ENCODE results near the gene HOXB9.

Gene HOXB9

DNA sequence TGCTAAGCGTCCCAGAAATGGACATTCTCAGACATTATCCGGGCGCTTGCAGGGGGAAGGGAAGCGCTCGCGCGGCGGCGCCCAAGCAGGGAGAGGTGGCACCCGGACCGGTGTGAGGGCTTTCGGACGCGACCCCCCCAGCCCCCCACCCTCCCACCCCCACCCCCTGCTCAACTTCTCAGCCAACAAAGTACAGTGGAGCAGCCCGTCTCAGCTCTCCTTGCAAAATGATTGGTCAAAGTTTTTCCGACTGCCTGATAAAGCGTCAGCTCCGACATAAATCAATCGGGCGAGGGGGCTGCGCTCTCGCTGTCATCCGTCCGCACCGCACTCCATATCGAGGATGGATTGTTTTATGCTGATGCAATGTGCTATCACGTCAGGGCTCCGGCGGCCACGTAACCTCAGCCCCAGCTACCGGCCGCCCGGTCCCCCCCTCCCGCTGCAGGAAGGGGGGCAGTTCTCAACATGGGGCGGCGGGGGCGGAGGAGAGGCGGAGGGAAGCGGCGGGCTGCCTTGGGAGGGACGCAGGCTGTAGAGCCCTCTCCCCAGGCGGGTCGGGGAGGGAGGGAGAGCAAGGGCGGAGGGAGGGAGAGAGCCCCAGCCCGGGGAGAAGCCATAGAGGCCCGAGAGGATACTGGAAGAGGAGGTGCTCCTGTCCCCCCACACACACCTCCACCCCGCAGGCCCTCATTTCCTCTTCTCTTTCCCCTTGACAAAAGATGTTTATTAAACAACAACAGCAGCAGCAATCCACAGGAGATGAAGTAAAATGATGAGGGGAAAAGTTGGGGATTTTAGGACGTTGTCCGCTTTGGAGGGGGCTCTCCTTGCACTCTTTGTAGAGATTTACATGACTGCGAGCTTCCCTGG lies at the start of gene HOXB9:
TSS of gene HOXB9 (minus strand) at position 114 of the 873 bp plus-strand sequence. CDS start at position 25, 89 bp downstream.
- peak; percentile 52 to 53 for DNase-seq (ENCODE audit: low read depth in 2 of 2)

DNA sequence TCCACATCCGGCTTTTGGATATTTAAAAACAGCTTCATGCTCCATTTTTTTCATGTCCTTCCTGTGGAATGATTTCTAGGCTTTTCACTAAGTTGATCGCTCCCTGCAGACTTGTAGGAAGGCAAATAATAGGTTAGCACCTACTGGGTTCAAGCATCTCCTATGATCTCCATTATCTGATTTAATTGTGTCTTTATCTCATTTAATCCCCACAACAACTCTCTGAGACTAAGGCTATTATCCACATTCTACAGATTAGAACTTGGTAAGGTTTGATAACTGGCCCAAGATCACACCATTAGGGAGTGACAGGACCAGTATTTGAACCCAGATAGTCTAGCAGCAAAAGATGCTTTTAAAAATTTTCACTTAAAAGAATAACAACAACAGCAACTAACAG lies 46.2 kb upstream of the HOXB9 start:
- no peak for DNase-seq (ENCODE audit: low read depth in 2 of 2)

DNA sequence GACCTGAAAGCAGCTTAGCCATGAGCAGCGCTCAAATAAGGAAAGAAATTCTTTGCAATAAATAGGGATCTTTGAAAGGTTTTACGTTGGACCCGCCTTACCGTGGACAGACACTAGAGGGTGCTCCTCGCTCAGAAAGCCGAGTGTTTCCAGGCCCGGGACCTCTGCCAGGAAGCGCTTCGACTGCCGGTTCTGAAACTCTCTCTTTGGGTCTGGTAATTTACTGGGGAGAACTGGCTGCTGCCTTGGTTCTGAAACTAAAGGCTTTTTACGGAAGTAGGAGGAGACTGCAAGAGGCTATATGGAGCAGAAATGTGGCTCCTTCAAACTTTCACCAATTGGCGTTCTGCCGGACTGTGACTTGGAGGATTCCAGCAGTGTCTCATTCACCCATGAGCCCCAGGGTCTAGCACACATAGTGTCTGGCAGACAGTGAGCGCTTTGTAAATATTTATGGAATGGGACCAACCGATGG lies 45.6 kb upstream of the HOXB9 start:
- DNase-seq (ENCODE audit: low read depth in 2 of 2): peak; percentile 22 to 33

DNA sequence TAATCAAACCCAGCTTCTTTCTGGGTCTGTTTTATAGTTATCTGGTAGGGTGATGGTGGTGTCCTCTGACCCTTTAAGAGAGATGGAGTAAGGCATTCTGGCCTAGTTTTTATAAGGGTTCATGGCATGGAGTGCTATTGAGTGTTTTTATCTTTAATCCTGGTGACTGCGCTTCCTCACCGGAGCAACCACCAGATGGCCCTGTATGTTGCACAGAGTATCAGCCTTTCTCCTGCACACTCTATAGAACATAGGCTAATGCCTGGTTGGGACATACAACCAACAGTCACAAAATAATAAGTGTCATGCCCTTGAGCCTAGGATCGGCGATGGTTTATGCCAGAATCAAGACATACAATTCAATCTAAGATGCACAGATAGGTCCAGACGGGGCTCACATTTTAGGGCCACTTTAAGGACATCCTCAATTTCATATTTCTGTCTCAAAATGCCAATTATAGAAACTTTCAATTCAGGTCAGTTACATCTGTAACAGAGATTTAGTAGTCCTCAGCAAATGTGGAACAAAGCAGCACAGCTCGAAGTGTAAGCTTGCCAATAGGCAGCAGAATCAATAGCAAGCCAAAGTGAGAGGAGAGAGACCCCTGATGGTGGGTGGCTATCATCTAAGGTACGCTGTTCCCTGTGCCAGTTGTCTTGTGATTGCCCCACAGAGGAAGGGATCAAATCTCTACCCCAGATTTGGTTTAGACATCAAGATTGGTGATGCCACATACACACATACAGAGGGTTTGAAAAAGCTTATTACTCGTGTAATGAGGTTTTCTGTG lies 37.2 kb upstream of the HOXB9 start:
- DNase-seq (ENCODE audit: low read depth in 2 of 2): no peak

DNA sequence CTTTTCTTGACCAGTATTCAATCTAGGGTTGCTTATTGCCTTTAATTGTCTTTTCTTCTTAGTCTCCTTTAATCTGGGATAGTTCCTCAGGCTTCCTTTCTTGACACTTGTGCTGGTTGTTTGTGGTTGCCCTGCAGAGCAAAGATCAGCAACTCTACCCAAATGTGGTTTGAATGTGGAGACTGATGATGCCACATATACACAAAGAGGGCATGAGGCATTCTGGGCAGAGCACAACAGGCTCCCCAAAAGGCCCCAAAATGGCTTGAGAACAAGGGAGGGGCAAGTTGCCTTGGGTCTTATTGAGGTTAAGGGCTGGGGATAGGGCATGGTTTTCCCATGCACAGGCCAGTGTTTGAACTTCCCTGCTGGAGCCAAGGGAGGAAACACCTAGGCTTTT lies 29.8 kb upstream of the HOXB9 start:
- no peak for DNase-seq (ENCODE audit: low read depth in 2 of 2)

DNA sequence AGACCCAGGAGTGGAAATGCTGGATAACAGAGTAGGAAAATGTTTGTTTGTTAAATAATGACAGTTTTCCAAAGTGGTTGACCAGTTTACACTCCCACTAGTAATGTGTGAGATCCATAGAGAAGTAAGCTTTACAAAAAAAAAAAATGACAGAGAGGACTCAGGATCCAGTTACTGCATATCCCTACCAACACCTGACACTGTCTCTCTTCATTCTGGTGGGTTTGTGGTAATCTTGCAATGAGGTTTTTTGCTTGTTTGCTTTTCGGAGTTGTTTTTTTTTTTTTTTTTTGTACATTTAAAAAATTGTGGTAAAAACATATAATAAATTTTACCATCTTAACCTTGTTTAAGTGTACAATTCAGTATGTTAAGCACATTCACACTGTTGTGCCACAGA lies 23.6 kb upstream of the HOXB9 start:
- no peak for DNase-seq (ENCODE audit: low read depth in 2 of 2)

DNA sequence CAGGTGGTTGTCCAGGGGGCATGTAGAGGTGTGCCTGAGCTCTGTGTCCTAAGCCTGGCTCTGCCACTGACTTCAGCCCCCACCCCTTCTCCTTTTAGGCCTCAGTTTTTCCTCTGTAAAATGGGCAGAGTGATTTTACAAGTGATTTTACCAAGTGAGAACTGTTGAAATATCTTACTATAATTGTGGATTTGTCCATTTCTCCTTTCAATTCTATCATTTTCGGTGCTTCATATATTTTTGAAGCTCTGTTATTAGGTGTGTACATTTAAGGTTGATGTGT lies 21.7 kb upstream of the HOXB9 start:
- DNase-seq (ENCODE audit: low read depth in 2 of 2): no peak

DNA sequence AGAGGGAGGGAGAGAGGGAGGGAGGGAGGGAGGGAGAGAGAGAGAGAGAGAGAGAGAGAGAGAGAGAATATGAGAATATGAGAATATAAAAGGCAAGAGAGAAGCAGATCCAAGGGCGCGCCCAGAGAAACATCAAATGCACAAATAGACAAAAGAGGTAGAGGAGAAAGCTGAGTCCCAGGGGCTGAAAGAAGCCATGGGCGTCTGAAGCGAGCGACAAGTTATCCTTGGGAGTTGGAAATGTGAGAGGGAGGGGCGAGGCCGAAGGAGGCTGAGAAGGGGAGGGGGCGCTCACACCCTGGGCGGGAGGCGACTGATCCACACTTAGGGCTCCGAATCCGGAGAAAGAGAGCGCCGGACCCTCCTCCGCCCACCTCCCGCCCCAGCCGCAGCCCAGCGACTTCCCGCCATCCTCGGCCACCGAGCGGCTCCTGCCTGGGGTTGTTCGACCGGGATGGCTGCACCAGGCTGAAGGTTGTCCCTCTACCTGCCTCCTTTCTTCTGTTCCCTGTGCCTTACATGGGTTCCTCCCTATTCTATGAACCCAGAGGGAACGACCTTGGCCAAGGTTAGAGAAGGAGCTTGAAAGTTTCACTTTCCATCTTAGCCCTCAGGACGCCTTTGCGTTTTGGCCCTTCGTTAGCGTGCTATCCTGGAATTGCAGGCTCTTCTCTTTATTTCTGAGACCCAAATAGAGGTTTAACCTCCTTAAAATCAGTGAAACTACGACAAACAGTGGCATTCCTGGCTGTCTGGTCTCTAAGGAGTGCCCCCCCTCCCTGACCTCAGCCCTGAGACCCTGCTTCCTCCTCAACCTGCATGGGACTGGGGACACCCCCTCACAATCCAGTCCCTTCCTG lies 21.2 kb upstream of the HOXB9 start:
- no peak for DNase-seq (ENCODE audit: low read depth in 2 of 2)

DNA sequence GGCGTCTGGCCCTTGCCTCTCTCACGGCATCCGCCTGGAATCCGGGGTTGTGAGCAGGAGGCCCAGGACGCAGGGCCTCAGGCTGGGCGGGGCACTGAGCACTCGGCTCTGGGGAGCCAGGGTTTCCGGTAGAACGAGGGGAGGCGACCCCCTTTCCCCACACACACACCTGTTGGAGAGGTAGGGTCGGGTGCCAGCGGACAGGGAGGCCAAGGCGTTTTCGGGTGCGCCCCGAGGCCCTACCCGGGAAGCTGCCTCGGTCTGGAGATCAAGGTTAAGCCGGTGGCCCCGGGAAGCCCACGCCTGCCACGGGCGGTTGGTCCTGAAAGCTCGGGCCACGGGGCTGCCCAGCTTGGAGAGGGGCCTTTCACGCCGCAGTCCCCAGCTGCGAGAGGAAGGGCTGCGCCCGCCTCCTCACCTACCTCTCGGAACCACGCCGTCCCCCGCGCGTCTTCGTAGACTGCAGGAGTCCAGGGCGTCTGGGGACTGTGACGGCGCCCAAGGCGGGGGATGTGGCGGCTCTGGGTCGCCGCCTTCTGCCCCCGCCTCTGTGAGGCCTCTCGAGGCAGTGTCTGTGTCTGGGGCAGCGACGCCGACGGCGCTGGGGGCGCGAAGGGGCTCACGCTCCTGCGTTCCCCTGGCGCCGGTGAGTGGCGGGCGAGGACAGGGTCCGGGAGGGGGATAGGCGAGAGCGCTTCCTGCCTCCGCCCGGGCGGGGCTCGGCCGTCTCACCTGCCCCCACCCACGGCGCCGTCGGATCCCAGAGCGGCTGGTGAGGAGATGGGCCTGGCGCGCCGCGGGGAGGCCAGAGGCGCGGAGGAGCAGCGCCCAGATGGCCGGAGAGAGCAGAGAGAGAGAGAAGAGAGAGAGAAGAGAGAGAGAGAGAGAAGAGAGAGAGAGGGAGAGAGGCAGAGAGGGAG lies 20.3 kb upstream of the HOXB9 start:
- DNase-seq (ENCODE audit: low read depth in 2 of 2): peak in 1 of 2 donors; percentile 26

DNA sequence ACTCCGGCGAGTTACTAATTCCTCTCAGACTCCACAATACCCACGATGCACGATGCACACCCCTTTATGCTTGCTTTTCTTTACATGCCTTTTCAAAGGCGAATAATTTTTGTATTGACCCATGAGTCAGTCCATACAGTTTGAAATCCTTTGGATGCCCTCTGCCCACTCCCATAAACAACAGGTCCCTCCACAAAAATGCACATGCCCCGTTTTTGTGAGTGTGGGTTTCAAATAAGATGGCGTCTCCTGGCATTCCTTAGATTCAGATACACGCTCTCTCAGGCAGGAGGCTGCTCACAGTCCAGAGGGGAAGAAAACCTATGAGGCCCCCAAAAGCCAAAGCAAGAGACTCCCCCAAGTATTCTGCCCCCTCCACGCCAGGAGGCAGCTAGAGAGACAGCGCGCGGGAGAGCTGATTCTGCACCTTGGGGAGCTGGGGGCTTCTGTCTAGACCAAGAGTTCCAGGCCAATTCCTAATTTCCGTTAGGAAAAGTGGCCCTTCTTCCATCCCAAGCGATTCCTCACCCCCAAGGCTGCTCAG lies 19.6 kb upstream of the HOXB9 start:
- no peak for DNase-seq (ENCODE audit: low read depth in 2 of 2)

DNA sequence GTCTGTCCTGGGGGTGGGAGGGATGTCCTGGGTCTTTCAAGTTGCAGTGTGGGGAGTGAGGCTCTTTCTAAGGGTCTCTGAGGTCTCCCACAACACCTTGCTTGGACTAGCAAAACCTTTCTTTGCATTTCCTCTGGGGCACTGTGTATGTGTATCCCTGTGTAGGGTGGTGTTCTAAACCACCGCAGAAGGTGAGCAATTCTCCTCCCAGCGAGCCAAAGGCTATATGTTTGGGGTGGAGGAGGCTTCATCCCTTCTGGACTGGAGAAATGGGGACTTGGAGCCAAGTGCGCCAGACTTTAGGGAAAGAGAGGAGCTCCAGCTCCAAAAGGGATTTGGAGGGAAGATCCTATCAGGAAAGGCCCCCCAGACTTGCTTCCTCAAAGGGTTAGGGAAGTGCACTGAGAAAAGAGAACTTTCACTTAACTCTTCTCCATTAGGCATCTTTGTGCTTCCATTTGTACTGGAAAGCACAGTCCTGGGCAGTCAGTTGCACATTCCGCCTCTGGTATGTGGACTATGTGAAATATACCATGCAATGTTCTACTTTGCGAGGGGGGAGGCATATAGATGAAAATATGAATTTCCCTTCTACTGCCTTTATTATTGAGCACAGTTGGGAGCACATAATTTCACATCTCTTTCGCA lies 18.9 kb upstream of the HOXB9 start:
- DNase-seq (ENCODE audit: low read depth in 2 of 2): no peak

DNA sequence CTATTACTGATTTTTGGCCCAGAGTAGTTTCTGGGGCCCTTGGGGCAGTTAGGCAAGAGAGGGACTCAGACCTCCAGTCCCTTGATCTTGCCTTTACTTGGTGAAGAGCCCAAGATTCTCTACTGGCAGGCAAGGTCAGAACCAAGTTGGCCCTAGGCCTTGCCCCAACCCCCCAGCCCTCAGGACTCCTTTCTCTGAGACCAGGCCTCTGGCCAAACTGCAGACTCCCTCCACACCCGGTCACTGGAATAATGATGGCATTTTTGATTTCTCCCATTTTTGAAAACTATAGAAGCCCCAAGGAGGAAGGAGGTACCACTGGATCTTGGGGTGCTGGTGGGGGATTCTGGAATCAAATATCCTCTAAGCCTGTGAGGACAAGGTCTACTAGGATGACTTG lies 18.0 kb upstream of the HOXB9 start:
- no peak for DNase-seq (ENCODE audit: low read depth in 2 of 2)

DNA sequence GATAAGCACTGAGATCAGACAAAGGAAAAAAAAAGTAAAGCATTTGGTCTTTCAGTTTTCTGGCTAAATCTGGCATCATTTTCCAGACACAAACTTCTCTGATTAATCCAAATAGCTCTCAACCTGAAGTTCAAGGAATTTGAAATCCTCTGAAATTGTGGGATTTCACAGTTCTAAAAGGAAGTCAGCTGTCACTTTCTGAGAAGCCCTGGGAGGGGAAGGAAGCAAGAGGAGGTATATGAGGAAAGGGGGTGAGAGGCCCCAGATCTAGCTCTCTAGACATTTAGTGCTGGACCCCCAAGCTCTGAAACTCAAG lies 17.5 kb upstream of the HOXB9 start:
- no peak for DNase-seq (ENCODE audit: low read depth in 2 of 2)

DNA sequence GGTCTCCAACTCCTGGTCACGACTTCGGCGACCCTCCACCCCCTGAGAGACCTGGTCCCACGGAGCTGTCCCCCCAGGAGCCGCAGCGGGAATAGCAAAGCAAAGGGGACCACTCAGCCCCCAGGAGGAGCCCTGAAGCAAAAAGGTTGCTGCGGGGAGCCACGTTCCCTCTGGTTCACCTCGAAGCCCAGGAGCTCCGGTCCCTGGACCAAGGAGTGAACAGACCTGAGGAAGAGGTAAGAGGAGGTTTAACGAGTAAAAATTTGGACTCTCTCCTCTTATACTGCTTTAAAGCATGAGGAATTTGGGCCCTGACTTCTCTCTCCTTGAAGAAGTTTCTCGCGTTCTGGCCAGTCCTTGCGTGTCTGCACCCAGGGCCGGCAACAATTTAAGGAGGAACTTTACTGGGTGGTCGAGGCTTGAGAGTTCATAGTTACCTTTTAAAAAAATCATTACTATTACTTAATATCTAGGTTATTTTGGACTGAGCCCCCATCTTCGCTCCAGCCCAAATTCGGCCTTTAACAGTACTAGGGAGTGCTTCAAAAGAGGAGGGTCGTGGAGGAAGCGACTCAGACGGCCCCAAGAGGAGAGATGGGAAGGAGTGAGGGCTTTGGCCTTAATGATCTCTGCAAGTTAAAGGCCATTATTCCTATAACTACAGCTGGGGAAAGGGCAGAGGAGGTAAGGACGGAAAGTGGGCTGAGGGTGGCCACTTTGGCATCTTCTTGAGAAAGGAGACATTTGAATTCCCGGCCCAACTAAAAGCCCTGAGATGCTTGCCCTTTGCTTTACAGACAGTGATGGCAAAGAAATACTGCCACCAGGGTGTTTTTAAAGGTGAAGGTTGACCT lies 16.9 kb upstream of the HOXB9 start:
- DNase-seq (ENCODE audit: low read depth in 2 of 2): no peak

DNA sequence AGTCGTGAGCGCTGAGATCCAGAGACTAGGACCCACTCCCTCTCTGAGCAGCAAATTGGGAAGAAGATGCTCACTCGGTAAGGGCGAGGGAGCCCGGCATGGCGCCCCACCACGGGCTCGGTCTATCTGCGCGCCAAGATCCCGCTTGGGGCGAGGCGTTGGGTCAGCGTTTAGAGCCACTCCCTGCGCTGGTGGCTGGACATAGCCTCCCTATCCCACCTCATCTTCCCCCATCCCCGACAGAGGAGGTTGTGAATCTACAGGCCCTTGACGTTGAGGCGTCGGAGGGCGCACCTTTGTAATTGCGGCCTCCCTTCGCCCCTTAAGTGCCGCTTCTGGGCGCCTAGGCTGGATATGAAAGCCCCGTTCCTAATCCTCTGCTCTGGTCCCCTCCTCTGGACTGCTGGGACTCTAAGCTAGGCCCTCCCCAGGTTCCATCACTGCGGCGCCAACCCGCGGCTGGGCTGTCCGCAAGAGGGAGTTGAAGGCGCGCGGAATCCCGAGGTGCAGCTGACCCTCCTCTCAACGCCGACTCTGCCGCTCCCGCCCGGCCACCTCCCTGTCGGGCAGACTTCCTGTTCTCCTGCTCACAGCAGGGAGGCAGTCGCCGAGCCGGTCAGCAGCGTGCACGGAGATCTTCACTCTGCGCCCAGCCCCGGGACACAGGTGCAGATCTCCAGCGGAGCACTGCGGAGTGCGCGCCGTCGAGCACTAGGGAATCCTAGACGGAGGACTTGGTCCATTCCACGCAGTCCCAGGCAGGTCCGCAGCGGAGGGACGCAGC lies 16.1 kb upstream of the HOXB9 start:
- no peak for DNase-seq (ENCODE audit: low read depth in 2 of 2)

DNA sequence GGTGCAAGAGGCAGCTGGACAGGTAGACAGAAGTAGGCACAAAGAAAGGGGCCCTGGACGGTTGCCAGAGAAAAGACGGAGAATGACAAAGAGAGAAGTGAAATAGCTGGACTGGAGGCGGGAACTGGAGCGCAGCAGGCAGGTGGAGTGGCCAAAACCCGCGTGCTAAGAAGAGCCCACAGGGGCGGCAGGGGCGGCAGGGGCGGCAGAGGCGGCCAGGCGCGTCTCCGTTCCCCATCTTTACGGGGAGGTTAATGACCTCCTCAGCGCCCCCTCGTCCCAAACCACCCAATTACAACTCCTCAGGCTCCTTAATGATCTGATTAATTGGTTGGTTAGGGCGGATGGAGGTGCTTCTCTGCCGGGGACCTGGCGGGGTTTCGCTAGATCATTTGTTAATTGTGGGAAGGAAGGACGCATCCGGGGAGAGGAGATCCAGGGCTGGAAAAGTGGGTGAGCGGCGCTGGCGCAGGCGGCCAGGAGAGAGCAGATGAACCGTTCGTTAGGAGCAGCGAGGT lies 15.4 kb upstream of the HOXB9 start:
- DNase-seq (ENCODE audit: low read depth in 2 of 2): no peak

DNA sequence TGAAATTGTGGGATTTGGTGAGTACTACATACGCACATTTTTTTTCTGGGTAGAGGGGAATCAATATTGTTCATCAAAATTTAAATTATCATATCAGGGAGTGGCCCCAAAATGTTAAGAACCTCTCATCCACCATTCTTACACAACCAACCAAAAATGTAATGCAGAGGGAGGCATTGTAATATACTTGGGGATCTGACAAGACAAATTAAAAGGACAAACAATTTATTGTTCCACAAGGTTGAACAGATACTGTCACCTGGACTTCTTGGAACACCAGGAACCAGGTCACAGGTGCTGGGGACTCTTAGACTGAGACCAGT lies 14.7 kb upstream of the HOXB9 start:
- no peak for DNase-seq (ENCODE audit: low read depth in 2 of 2)

DNA sequence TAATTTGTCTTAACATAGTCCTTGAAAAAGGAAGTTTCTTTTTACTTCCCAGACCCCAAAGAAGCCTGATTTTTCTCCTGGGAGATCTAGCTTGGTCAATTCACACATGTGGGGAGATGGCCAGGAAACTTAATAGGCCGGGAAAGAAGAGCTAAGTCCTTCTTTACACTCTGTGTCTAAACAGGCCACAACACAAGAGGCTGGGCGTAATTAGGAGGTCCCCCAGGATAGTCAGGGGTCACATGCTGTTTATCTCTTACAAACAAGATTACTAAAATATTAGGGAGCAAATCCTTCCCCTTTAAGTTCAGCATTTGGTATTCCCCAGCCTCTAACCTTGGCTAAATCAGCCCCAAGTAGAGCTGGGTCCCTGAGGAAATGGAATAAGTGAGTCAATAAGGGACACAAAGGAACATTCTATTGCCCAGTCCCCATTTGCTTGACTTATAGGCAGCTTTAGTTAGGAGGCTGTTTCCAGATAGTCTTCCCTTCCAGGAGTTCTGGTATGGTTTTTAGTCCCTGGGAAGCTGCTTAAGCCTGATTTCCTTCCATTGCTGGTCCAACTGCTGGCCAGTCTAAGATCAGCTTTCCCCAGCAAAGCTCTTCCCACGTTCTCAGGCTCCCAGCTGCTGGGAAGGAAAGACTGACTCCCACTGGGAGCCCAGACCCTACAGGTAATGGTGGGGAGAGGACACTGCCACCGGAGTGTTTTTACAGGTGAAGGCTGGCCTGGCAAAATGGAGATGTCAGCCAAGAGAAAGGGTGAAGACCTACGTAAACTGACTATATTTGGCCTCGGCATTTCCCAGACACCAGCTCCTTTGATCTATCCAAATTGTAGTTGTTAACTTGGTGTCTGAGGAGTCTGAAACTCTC lies 14.1 kb upstream of the HOXB9 start:
- DNase-seq (ENCODE audit: low read depth in 2 of 2): no peak
